ENCODE results near the gene ABCA12.
"Not testable (repeated sequence)": the region's sequence is repeated elsewhere in the genome, so short reads cannot be mapped to it uniquely, and the experiment has no call there.

Gene ABCA12

GRCh38 chr2:215138479-215138878, at the start of gene ABCA12:
TSS of gene ABCA12 (minus strand) at chr2:215138626. CDS start at chr2:215138208, 418 bp downstream.
- DNase-seq (ENCODE audit: low read depth, low spot score): no peak

- no peak for DNase-seq (ENCODE audit: low read depth, low spot score)
Observed at GRCh38 chr2:215188078-215188477, 49.7 kb upstream of the ABCA12 start.

GRCh38 chr2:215186021-215186420, 47.6 kb upstream of the ABCA12 start:
- DNase-seq (ENCODE audit: low read depth, low spot score): no peak

GRCh38 chr2:215178121-215178520, 39.7 kb upstream of the ABCA12 start:
- no peak for DNase-seq (ENCODE audit: low read depth, low spot score)

- DNase-seq (ENCODE audit: low read depth, low spot score): no peak
Observed at GRCh38 chr2:215171796-215172195, 33.4 kb upstream of the ABCA12 start.

- DNase-seq (ENCODE audit: low read depth, low spot score): no peak
Observed at GRCh38 chr2:215171151-215171550, 32.7 kb upstream of the ABCA12 start.

- not testable (repeated sequence) for DNase-seq (ENCODE audit: low read depth, low spot score)
Observed at GRCh38 chr2:215166505-215166904, 28.1 kb upstream of the ABCA12 start.

GRCh38 chr2:215163319-215163718, 24.9 kb upstream of the ABCA12 start:
- DNase-seq (ENCODE audit: low read depth, low spot score): not testable (repeated sequence)

GRCh38 chr2:215161301-215161829, 22.9 kb upstream of the ABCA12 start:
- DNase-seq (ENCODE audit: low read depth, low spot score): no peak

GRCh38 chr2:215160081-215160480, 21.7 kb upstream of the ABCA12 start:
- DNase-seq (ENCODE audit: low read depth, low spot score): no peak

GRCh38 chr2:215156453-215156852, 18.0 kb upstream of the ABCA12 start:
- no peak for DNase-seq (ENCODE audit: low read depth, low spot score)

GRCh38 chr2:215149894-215150293, 11.5 kb upstream of the ABCA12 start:
- DNase-seq (ENCODE audit: low read depth, low spot score): no peak

GRCh38 chr2:215149486-215149885, 11.1 kb upstream of the ABCA12 start:
- no peak for DNase-seq (ENCODE audit: low read depth, low spot score)

- no peak for DNase-seq (ENCODE audit: low read depth, low spot score)
Observed at GRCh38 chr2:215149060-215149459, 10.6 kb upstream of the ABCA12 start.

GRCh38 chr2:215145611-215146010, 7.2 kb upstream of the ABCA12 start:
- no peak for DNase-seq (ENCODE audit: low read depth, low spot score)

GRCh38 chr2:215144106-215144875, 5.9 kb upstream of the ABCA12 start:
- DNase-seq (ENCODE audit: low read depth, low spot score): no peak

GRCh38 chr2:215143458-215143857, 5.0 kb upstream of the ABCA12 start:
- no peak for DNase-seq (ENCODE audit: low read depth, low spot score)

GRCh38 chr2:215141706-215142105, 3.3 kb upstream of the ABCA12 start:
- DNase-seq (ENCODE audit: low read depth, low spot score): no peak

- DNase-seq (ENCODE audit: low read depth, low spot score): no peak
Observed at GRCh38 chr2:215140166-215140707, 1.8 kb upstream of the ABCA12 start.

GRCh38 chr2:215137741-215138340, 585 bp downstream of the ABCA12 start:
- DNase-seq (ENCODE audit: low read depth, low spot score): no peak

- no peak for DNase-seq (ENCODE audit: low read depth, low spot score)
Observed at GRCh38 chr2:215137329-215137686, 1.1 kb downstream of the ABCA12 start.

GRCh38 chr2:215136669-215137328, 1.6 kb downstream of the ABCA12 start:
- no peak for DNase-seq (ENCODE audit: low read depth, low spot score)

Measured in activated CD4-positive, CD25-positive, alpha-beta regulatory T cell treated with anti-CD3 and anti-CD28 coated beads, Interleukin-2, amount 50 U/mL, for 16 hours (primary cell).